GM12872 (cell line): ENCODE measurements around the gene SH3PXD2A.

Source experiments
- TF ChIP-seq, protein P1 (sequence below): IDR thresholded peaks from 3 replicates; pipeline ENCODE4 v1.5.1; 2011; ENCODE audit warnings: low read depth, mild to moderate bottlenecking, low read length, moderate library complexity; ENCODE audit not compliant: insufficient read depth

Gene SH3PXD2A

DNA sequence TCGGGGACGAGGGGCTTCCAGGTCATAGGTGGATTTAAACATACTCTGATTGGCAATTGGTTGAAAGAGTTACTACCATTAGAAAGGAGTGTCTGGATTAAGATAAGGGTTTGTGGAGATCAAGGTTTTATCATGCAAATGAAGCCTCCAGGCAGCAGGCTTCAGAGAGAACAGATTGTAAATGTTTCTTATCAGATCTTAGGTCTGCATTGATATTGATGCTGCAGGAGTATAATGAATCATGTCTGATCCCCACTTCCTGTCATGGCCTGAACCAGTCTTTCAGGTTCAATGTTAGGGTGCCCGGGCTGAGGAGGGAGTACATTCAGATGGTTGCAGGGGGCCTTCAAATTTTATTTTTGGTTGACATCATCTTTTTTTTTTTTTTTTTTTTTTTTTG is 51.4 kb downstream of the SH3PXD2A start:
- TF ChIP-seq, protein P1, sequence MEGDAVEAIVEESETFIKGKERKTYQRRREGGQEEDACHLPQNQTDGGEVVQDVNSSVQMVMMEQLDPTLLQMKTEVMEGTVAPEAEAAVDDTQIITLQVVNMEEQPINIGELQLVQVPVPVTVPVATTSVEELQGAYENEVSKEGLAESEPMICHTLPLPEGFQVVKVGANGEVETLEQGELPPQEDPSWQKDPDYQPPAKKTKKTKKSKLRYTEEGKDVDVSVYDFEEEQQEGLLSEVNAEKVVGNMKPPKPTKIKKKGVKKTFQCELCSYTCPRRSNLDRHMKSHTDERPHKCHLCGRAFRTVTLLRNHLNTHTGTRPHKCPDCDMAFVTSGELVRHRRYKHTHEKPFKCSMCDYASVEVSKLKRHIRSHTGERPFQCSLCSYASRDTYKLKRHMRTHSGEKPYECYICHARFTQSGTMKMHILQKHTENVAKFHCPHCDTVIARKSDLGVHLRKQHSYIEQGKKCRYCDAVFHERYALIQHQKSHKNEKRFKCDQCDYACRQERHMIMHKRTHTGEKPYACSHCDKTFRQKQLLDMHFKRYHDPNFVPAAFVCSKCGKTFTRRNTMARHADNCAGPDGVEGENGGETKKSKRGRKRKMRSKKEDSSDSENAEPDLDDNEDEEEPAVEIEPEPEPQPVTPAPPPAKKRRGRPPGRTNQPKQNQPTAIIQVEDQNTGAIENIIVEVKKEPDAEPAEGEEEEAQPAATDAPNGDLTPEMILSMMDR = no peak

DNA sequence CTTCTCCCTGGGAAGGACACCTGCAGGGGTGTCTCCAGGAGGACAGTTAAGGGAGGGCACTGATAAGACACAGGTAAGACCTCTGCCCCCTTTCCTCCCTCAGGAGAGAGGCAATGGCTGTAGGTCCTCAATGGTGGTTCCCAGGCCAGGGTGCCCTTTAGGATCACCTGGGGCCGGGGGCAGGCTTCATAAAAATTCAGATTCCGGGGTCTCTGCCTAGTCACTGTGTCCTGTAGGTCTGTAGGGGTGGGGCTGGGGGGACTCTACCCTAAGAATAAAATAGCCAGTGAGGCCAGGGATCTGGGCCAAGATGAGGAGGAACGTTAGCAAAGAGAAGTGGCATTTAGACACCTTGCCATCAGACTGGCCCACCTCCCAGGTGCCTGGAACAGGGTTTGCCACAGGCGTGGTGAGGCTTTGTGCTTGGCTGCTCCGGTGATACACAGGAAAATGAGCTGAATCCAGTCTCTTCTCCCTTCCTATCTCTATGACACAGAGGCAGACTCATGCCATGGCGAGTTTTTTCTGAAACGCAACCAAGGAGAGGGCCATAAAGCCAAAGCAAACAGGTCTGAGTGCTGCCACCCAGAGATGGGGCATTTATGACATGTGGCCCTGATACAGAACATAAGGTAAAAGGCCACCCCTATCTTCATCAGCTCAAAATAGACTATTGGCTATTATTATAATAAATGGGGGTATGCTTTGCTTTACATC is 52.6 kb downstream of the SH3PXD2A start:
- TF ChIP-seq, protein P1 = no peak

DNA sequence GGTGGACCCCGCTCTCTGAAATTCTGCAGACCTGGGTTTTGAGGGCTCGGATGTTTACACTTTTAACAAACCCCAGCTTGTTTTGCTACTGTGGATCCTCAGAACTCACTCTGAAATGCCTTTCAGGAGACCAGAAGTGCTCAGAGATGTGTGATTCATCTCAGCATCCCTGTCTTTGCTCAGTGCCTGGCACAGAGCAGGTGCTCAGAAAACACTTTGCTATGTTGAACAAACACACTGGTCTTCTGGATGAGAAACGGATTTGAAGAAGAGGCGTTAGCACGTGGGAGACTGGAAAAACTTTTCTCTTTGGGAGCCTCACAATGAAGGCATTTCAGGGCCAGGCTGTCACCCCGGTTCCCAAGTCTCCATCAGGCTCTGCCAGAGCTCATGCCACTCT is 53.3 kb downstream of the SH3PXD2A start:
- TF ChIP-seq, protein P1 = no peak

DNA sequence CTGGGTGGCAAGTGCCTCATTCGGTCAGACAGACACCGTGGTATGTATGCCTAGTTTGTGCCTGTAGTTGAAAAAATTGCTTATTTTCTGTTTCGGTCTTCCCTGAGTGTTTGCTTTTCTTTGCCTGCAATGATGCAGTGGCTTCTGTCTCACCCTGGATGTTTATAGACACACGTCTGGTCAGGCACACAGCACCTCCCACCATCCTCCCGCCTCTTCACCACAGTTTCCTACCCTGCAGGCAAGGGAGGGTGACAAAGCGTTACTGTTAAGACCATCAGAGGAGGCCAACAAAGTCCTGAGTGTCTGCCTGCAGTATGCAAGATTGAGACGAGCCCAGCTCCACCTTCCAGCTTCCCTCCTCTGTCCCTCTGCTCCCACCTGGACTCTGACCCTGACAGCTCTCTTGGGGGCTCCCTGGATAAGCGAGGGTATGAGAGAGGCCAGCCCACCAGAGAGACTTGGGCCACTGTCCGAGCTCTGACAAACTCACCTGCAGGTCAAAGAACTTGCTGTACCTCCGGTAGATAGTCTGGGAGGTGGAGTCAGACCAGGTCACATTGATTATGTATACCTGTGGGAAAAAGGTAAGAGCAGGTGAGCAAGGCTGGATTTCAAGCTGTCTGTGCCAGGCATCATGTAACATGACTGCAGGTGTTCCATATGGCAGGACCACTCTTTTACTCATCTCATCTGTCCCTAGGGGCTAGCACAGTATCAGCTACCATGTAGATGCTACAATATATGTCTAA is 54.4 kb downstream of the SH3PXD2A start:
- TF ChIP-seq, protein P1 = no peak

DNA sequence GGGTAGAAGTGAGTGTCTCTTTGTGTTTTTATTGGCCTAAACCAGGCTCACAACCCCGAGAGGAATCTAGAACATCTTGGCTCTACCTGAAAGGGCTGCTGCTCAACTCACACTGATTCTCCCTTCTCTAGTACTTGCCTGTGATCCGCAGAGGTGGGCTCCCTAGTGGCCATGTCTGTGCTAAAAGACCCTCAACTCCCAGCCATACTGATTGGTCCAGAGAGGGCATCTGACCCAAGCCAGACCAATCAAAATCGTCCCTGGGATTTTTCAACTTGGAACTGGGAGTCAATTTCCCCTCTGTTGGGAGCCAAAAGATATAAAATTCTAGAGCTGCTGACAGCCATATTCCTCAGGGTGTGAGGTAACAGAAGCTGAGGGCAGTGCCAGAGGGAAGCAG is 55.3 kb downstream of the SH3PXD2A start:
- TF ChIP-seq, protein P1 = no peak

DNA sequence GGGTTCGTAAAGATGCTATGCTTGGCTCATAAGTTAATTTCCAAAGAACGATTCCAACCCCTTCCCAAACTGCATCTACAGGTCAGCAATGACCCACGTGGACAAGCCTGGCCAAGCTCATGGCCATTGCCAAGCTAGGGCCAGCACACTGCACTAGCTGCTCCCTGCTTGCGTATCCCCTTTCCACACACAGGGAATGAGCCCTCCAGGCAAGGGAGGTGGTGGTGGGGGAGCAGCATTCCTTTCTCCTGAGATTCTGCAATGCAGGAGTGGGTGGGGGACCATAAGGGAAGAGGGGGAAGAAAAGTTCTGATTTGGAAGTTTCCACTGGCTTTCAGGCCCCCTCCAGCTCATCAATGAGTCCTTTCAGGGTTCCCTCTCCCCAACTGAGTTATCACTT is 56.0 kb downstream of the SH3PXD2A start:
- TF ChIP-seq, protein P1 = no peak

DNA sequence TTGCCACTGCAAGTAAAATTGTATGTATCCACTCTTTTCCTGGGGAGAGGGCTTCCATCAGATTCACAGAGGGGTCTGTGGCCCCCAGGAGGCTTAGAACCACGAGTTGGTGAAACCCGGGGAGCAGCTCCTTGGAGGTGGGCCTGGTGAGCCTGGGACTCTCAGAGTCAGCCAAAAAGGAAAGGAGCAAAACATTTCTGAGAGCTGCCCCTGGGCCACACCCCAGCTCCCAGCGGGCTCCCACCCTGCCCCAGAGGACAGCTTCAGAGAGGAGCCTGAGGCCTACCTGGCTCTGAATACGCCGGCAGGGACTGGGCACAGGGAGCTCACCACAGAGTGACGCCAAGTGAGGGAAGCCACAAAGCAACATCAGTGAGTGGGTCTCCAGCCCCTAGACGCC is 56.9 kb downstream of the SH3PXD2A start:
- TF ChIP-seq, protein P1 = no peak
